Endothelial cell (in vitro differentiated cells): ENCODE measurements around the gene CCDC92B. TPM values are rescaled to one million over a fixed set of nuclear protein-coding genes. Genes with fewer than 3 reads are reported as not detected.

ENCODE experiments used
- DNase-seq: peaks from one replicate; pipeline ENCODE4 v3.0.0; 2021; ENCODE audit warnings: low spot score
- H3K27ac Mint-ChIP-seq: one replicate; pipeline ENCODE4 v1.8.0; 2021; ENCODE audit warnings: mixed read lengths, inconsistent platforms; ENCODE audit not compliant: unreplicated experiment
- H3K27me3 Mint-ChIP-seq: one replicate; pipeline ENCODE4 v1.8.0; 2021; ENCODE audit warnings: mild to moderate bottlenecking, moderate library complexity, mixed read lengths, inconsistent platforms; ENCODE audit not compliant: unreplicated experiment
- H3K36me3 Mint-ChIP-seq: one replicate; pipeline ENCODE4 v1.8.0; 2021; ENCODE audit warnings: mild to moderate bottlenecking, low read depth, mixed read lengths, inconsistent platforms; ENCODE audit not compliant: unreplicated experiment
- H3K4me1 Mint-ChIP-seq: one replicate; pipeline ENCODE4 v1.8.0; 2021; ENCODE audit warnings: mild to moderate bottlenecking, mixed read lengths, inconsistent platforms; ENCODE audit not compliant: unreplicated experiment
- H3K4me3 Mint-ChIP-seq: one replicate; pipeline ENCODE4 v1.8.0; 2021; ENCODE audit warnings: mild to moderate bottlenecking, mixed read lengths, inconsistent platforms; ENCODE audit not compliant: unreplicated experiment
- H3K9me3 Mint-ChIP-seq: one replicate; pipeline ENCODE4 v1.8.0; 2021; ENCODE audit warnings: mixed read lengths, inconsistent platforms; ENCODE audit not compliant: unreplicated experiment
- CTCF ChIP-seq: fragments of 200-600 bp; sonication (generic); IDR thresholded peaks from one replicate; pipeline ENCODE4 v1.5.0; 2021; ENCODE audit warnings: antibody characterized with exemption; ENCODE audit not compliant: unreplicated experiment
- total RNA-seq: library from RNA; stranded (reverse); fragmentation: NEBNext Ultra II Directional; extraction: Animal tissue kit (Norgen Biotek cat#: 25700); gene quantifications from one replicate; pipeline ENCODE4 v1.2.1, GENCODE V29; 2021; ENCODE audit not compliant: unreplicated experiment

The CCDC92B gene
- total RNA-seq, 1 donor from 2014 or later: 1.9 TPM

DNA sequence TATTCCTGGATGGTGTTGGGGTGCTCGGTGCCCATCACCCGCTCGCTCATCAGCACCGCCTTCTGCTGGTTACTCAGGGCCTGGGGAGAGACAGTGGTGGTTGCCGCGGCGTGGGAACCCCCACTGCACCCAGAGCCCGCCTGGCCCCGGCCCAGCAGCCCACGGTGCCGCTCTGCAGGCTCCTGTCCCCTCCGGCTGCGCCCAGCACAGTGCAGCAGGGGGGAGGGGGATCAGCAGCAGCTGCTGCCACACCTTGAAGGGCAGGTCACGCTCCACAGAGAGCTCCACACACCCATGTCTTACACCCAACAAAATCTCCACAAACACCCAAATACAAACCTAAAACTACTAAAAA lies 56.7 kb downstream of the CCDC92B start:
- Mint-ChIP-seq H3K4me3 (no peak overlapping the region), H3K27ac (no peak overlapping the region), H3K4me1 (peaks cover 7% of the 10 kb centered on the region), H3K36me3 (peaks cover 8% of the 10 kb centered on the region), H3K9me3 (no peaks in the 10 kb centered on the region), H3K27me3 (peaks cover 11% of the 10 kb centered on the region)
- TF ChIP-seq CTCF: no peak
- DNase-seq: no peak

DNA sequence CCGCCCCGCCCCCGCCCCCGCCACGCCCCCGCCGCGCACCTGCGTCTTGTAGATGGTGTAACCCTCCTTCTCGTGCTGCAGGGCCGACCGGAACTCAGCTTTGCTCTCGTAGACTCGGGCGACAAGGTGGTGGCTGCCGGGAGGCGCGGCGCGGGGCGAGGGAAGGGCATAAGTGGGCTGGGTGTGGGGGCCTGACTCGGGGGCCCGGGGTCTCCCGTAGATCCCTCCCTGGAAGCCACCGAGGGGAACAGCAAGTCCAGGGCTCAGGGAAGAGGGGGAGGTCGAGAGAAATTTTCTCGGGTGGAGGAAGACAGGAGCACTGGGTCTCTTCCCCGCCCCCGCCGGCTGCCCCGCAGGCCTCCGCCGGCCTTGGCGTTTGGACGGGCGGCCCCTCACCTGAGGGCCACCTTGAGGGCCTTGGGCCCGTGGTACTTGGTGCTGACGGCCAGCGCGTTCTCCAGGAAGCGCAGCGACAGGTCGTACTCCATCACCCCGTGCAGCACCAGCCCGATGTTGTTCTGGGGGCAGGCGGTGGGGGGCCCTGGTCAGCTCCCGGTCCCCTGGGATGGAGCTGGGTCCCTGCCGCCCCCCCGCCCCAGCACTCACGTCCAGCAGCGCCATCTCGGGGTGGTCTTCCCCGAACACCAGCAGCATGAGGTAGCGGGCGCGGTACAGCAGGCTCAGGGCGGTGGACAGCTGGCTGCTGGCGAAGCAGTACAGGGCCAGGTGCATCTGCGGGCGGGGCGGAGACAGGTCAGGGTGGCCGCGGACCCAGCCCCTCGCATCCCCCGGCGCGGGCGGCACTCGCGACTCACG lies 57.3 kb downstream of the CCDC92B start:
- Mint-ChIP-seq H3K9me3 (no peaks in the 10 kb centered on the region), H3K27ac (no peak overlapping the region), H3K36me3 (peaks cover 8% of the 10 kb centered on the region), H3K4me3 (no peak overlapping the region), H3K4me1 (peaks cover 10% of the 10 kb centered on the region), H3K27me3 (peaks cover 14% of the 10 kb centered on the region)
- TF ChIP-seq CTCF: no peak
- DNase-seq: no peak

DNA sequence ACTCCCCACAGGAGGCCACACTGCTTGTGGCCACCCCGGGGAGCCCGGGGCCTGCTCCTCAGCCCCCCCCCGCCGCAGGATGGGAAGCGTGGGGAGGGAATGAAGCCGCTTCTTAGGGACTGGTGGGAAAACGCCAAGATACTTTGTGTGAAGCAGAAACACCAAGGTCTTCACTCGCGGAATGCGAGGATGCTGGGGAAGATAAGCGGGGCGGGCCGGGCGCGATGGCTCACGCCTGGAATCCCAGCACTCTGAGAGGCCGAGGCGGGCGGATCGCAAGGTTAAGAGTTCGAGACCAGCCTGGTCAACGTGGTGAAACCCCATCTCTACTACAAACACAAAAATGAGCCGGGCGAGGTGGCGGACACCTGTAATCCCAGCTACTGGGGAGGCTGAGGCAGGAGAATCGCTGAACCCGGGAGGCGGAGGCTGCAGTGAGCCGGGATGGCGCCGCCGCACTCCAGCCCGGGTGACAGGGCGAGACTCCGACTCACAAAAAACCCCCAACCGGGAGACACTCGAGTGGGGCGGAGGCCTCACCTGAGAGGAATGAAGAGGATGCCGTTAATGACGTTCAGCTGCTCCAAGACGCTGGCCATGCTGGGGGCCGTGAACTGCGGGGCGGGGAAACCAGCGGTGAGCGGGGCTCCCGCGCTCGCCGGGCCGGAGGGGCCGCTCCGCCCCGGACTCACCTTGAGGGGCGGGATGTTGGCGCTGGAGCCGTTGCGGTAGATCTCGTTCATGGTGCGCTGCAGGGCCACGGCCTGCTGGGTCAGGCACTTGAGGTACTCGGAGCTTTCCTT lies 58.2 kb downstream of the CCDC92B start:
- TF ChIP-seq CTCF: no peak
- peaks cover 10% of the 10 kb centered on the region for H3K4me1 Mint-ChIP-seq
- peaks cover 14% of the 10 kb centered on the region for H3K27me3 Mint-ChIP-seq
- no peaks in the 10 kb centered on the region for H3K9me3 Mint-ChIP-seq
- DNase-seq: no peak
- no peak overlapping the region for H3K4me3 Mint-ChIP-seq
- peaks cover 8% of the 10 kb centered on the region for H3K36me3 Mint-ChIP-seq
- no peak overlapping the region for H3K27ac Mint-ChIP-seq

DNA sequence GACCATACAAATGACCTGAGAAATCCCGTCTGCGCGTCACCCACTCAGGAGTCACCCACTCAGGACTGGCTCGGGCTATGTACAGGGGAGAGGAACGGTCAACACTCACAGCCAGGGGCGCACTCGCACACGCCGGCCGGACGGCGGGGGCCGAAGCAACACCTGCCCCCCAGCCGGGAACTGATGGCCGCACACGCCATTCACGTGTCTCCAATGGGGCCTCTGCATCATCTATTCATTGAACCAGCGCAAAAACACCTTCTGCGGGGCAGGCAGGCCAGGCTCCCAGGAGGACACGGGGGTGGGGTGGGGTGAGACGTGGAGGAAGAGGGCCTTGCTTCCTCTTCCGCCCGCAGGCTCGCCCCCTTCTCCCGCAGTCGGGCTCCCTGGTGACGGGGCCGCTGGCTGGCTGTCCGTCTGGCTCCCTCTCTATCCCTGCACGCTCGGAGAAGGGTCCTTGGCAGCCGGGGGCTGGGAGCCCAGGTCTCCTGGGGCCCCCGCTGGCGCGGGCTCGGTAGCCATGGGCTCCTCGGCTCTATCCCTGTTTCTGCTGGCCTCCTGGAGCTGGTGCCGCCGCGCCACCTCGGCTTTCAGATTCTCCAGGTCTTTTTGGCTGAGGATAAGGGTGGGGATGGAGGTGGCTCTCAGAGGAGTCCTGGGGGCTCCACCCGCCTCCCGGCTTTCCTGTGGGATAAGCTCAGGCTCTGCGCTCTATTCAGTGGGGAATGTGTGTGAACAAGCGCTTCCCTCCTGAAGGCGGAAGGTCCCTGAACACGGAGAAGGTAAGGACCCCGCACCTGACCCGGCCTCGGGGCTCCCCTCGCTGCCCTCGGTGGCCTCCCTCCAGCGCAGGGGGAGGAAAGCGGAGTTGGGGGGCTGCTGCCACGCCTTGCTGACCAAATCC lies 59.0 kb downstream of the CCDC92B start:
- peaks cover 8% of the 10 kb centered on the region for H3K36me3 Mint-ChIP-seq
- no peaks in the 10 kb centered on the region for H3K9me3 Mint-ChIP-seq
- H3K4me3 Mint-ChIP-seq: no peak overlapping the region
- no peak for DNase-seq
- no peak for TF ChIP-seq CTCF
- no peak overlapping the region for H3K27ac Mint-ChIP-seq
- H3K27me3 Mint-ChIP-seq: peaks cover 14% of the 10 kb centered on the region
- peaks cover 10% of the 10 kb centered on the region for H3K4me1 Mint-ChIP-seq
